ENCODE measurements around the gene ARID1B.

GRCh38 chr6:157054531-157054979, 277.4 kb downstream of the ARID1B start:
- TF ChIP-seq CTCF (tag by site-specific recombination; IDR thresholded peaks at IDR 0.05) (no peak), ZFP41 (tag by site-specific recombination; IDR thresholded peaks at IDR 0.05; ENCODE audit: borderline replicate concordance) (no peak), ZFHX2 (tag by site-specific recombination; conservative IDR thresholded peaks at IDR 0.05) (no peak), YY1 (tag by site-specific recombination; IDR thresholded peaks at IDR 0.05) (no peak), ZNF501 (tag by site-specific recombination; IDR thresholded peaks at IDR 0.05) (no peak), PBX3 (CRISPR knock-in tag; IDR thresholded peaks at IDR 0.05) (no peak), ZSCAN5A (tag by site-specific recombination; IDR thresholded peaks at IDR 0.05) (no peak), PRDM4 (tag by site-specific recombination; IDR thresholded peaks at IDR 0.05) (no peak), ZNF768 (tag by site-specific recombination; IDR thresholded peaks at IDR 0.05) (no peak)
- TF ChIP-seq, protein P1, sequence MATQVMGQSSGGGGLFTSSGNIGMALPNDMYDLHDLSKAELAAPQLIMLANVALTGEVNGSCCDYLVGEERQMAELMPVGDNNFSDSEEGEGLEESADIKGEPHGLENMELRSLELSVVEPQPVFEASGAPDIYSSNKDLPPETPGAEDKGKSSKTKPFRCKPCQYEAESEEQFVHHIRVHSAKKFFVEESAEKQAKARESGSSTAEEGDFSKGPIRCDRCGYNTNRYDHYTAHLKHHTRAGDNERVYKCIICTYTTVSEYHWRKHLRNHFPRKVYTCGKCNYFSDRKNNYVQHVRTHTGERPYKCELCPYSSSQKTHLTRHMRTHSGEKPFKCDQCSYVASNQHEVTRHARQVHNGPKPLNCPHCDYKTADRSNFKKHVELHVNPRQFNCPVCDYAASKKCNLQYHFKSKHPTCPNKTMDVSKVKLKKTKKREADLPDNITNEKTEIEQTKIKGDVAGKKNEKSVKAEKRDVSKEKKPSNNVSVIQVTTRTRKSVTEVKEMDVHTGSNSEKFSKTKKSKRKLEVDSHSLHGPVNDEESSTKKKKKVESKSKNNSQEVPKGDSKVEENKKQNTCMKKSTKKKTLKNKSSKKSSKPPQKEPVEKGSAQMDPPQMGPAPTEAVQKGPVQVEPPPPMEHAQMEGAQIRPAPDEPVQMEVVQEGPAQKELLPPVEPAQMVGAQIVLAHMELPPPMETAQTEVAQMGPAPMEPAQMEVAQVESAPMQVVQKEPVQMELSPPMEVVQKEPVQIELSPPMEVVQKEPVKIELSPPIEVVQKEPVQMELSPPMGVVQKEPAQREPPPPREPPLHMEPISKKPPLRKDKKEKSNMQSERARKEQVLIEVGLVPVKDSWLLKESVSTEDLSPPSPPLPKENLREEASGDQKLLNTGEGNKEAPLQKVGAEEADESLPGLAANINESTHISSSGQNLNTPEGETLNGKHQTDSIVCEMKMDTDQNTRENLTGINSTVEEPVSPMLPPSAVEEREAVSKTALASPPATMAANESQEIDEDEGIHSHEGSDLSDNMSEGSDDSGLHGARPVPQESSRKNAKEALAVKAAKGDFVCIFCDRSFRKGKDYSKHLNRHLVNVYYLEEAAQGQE (tag by site-specific recombination; IDR thresholded peaks at IDR 0.05) = no peak

Measured in HEK293 (cell line).